PFSK-1 (cell line): ENCODE data around the gene CHMP1B.

ENCODE experiments used
- FOXP2 ChIP-seq: optimal IDR thresholded peaks from 2 replicates; pipeline ENCODE3; 2011; ENCODE audit warnings: borderline replicate concordance, control low read depth, inconsistent platforms; ENCODE audit not compliant: insufficient read depth; ENCODE audit errors: extremely low read length, extremely low read depth
- POLR2AphosphoS5 ChIP-seq: IDR thresholded peaks from 2 replicates; pipeline ENCODE4 v1.6.1; 2012; ENCODE audit warnings: low read depth, mild to moderate bottlenecking, control low read depth, low read length, moderate library complexity
- REST ChIP-seq, 2 experiments: IDR thresholded peaks; 2 replicates each; pipeline versions ENCODE4 v1.6.1 to v1.8.0; 2011 to 2012; ENCODE audit warnings: low read depth in 2 of 2, low read length in 2 of 2, control low read depth in 1 of 2, inconsistent platforms in 1 of 2, mild to moderate bottlenecking in 1 of 2, moderate library complexity in 1 of 2; ENCODE audit not compliant: insufficient read depth in 1 of 2
- SIN3A ChIP-seq: IDR thresholded peaks from 2 replicates; pipeline ENCODE4 v1.6.1; 2012; ENCODE audit warnings: mild to moderate bottlenecking, low read length, moderate library complexity, borderline replicate concordance; ENCODE audit not compliant: insufficient read depth
- TAF1 ChIP-seq: IDR thresholded peaks from 2 replicates; pipeline ENCODE4 v1.6.1; 2012; ENCODE audit warnings: low read length, control low read depth, borderline replicate concordance; ENCODE audit not compliant: insufficient read depth

Gene CHMP1B

GRCh38 chr18:11864471-11864870 lies 13.3 kb downstream of the CHMP1B start:
- TF ChIP-seq POLR2AphosphoS5, result no peak
- TF ChIP-seq TAF1, result no peak

- TF ChIP-seq TAF1 (no peak), POLR2AphosphoS5 (no peak), REST (IDR thresholded peaks at IDR 0.05; ENCODE audit: insufficient read depth in 1 of 2, low read depth in 2 of 2, low read length in 2 of 2) (no peak), FOXP2 (no peak)
Measured at GRCh38 chr18:11865071-11865470, 13.9 kb downstream of the CHMP1B start.

GRCh38 chr18:11866329-11866728 lies 15.1 kb downstream of the CHMP1B start:
- TF ChIP-seq POLR2AphosphoS5 (no peak), TAF1 (no peak), FOXP2 (no peak), SIN3A (no peak), REST (IDR thresholded peaks at IDR 0.05; ENCODE audit: insufficient read depth in 1 of 2, low read depth in 2 of 2, low read length in 2 of 2) (no peak)

GRCh38 chr18:11866764-11867163 lies 15.6 kb downstream of the CHMP1B start:
- TF ChIP-seq FOXP2 (no peak), TAF1 (no peak), SIN3A (no peak), REST (IDR thresholded peaks at IDR 0.05; ENCODE audit: insufficient read depth in 1 of 2, low read depth in 2 of 2, low read length in 2 of 2) (no peak), POLR2AphosphoS5 (no peak)

GRCh38 chr18:11868230-11868629 lies 17.0 kb downstream of the CHMP1B start:
- TF ChIP-seq SIN3A (no peak), FOXP2 (no peak), TAF1 (no peak), POLR2AphosphoS5 (no peak), REST (IDR thresholded peaks at IDR 0.05; ENCODE audit: insufficient read depth in 1 of 2, low read depth in 2 of 2, low read length in 2 of 2) (no peak)

GRCh38 chr18:11871501-11871900 lies 20.3 kb downstream of the CHMP1B start:
- TF ChIP-seq REST (IDR thresholded peaks at IDR 0.05; ENCODE audit: insufficient read depth in 1 of 2, low read depth in 2 of 2, low read length in 2 of 2) (no peak), TAF1 (no peak), SIN3A (no peak), POLR2AphosphoS5 (no peak), FOXP2 (no peak)
